Testis (tissue), 3 donors: ENCODE results near the gene CROCC2. TPM values are rescaled to one million over a fixed set of nuclear protein-coding genes. Genes with fewer than 3 reads are reported as not detected.

Experiments used
- DNase-seq: peaks from one replicate; pipeline ENCODE4 v3.0.0-alpha.2; 2019
- H3K27ac ChIP-seq, 2 donors: fragments of 200-600 bp; sonication (generic); one replicate each; pipeline ENCODE4 v1.5.1; 2019
- H3K27me3 ChIP-seq: fragments of 200-600 bp; sonication (generic); one replicate; pipeline ENCODE4 v1.5.1; 2019
- H3K36me3 ChIP-seq: fragments of 200-600 bp; sonication (generic); one replicate; pipeline ENCODE4 v1.5.1; 2017; ENCODE audit warnings: low read depth; ENCODE audit errors: missing control alignments
- H3K4me1 ChIP-seq: fragments of 200-600 bp; sonication (generic); one replicate; pipeline ENCODE4 v1.5.1; 2019
- H3K4me3 ChIP-seq, 2 donors: fragments of 200-600 bp; sonication (generic); one replicate each; pipeline ENCODE4 v1.5.1; 2017 to 2019
- H3K9me3 ChIP-seq: fragments of 200-600 bp; sonication (generic); one replicate; pipeline ENCODE4 v1.5.1; 2017
- CTCF ChIP-seq, 3 experiments: fragments of 450-650 bp in 2 of 3; fragments of 200-600 bp in 1 of 3; sonication (generic) in 1 of 3; IDR thresholded peaks; one replicate each; pipeline ENCODE4 v1.5.1; 2016 to 2019; ENCODE audit warnings: antibody characterized with exemption in 3 of 3, mild to moderate bottlenecking in 2 of 3, moderate library complexity in 1 of 3
- POLR2A ChIP-seq: fragments of 450-650 bp; IDR thresholded peaks from one replicate; pipeline ENCODE4 v1.6.1; 2017; ENCODE audit warnings: antibody characterized with exemption, mild to moderate bottlenecking, moderate library complexity
- WGBS, 2 donors: methylation state at CpG; one replicate each; pipeline ENCODE4 v1.1.5; 2018; 5-methylcytosine and 5-hydroxymethylcytosine counted together
- intact Hi-C: fragments of 100-400 bp; cut with DNase I; formaldehyde crosslinking; loops from one replicate; pipeline ENCODE4 v1.15.1; 2023; ENCODE audit warnings: low total_unique reads
- polyA plus RNA-seq: library from polyadenylated mRNA; stranded (reverse); fragments of 350-450 nt; fragmentation: Illumina TruSeq; extraction: RNeasy Lipid Tissue Mini Kit (QIAGEN cat#74804); gene quantifications from one replicate; pipeline ENCODE4 v1.2.3, GENCODE V29; 2014; ENCODE audit warnings: low read depth, low replicate concordance; ENCODE audit not compliant: insufficient read depth
- total RNA-seq, 2 donors: library from RNA; depleted of rRNA; stranded (reverse); fragments of >200 nt; gene quantifications; one replicate each; pipeline ENCODE4 v1.2.3, GENCODE V29; 2016

Gene CROCC2
- total and polyA plus RNA-seq, 3 donors from 2014 or later, result 0.43 to 0.55 (median 0.51) TPM

GRCh38 chr2:241025639-241026038, 119.5 kb downstream of the CROCC2 start:
- no peak for DNase-seq
- Histone ChIP-seq H3K36me3 (no peaks in the 10 kb centered on the region), H3K27ac (no peak overlapping the region), H3K27me3 (no peaks in the 10 kb centered on the region), H3K4me1 (no peaks in the 10 kb centered on the region), H3K9me3 (no peaks in the 10 kb centered on the region), H3K4me3 (no peak overlapping the region)
- TF ChIP-seq CTCF (IDR thresholded peaks at IDR 0.05) (no peak), POLR2A (no peak)
- 50% methylated on average over 1 of the region's 1 CpG for whole genome bisulfite sequencing, 2 donors
- intact Hi-C loops, result no loop called here

- no peak overlapping the region for H3K4me3 ChIP-seq
- TF ChIP-seq CTCF (IDR thresholded peaks at IDR 0.05) (no peak), POLR2A (no peak)
- no peaks in the 10 kb centered on the region for H3K36me3 ChIP-seq
- intact Hi-C loops, result no loop called here
- H3K27ac ChIP-seq, result no peak overlapping the region
- 70 to 84% methylated on average over 9 to 17 of the region's 17 CpGs for WGBS, 2 donors
- no peak for DNase-seq
- H3K4me1 ChIP-seq, result no peaks in the 10 kb centered on the region
- no peaks in the 10 kb centered on the region for H3K9me3 ChIP-seq
- H3K27me3 ChIP-seq, result no peaks in the 10 kb centered on the region
Observed at GRCh38 chr2:241029599-241030332, 123.6 kb downstream of the CROCC2 start.

GRCh38 chr2:241030333-241030680, 124.2 kb downstream of the CROCC2 start:
- intact Hi-C loops, result no loop called here
- no peak for DNase-seq
- Histone ChIP-seq H3K27ac (no peak overlapping the region), H3K36me3 (no peaks in the 10 kb centered on the region), H3K9me3 (no peaks in the 10 kb centered on the region), H3K4me1 (no peaks in the 10 kb centered on the region), H3K27me3 (no peaks in the 10 kb centered on the region), H3K4me3 (no peak overlapping the region)
- TF ChIP-seq POLR2A (no peak), CTCF (IDR thresholded peaks at IDR 0.05) (no peak)
- 89 to 96% methylated on average over 9 to 15 of the region's 15 CpGs for WGBS, 2 donors

GRCh38 chr2:241030883-241031282, 124.7 kb downstream of the CROCC2 start:
- no peaks in the 10 kb centered on the region for H3K36me3 ChIP-seq
- H3K27ac ChIP-seq, result no peak overlapping the region
- intact Hi-C loops, result no loop called here
- H3K4me1 ChIP-seq, result no peaks in the 10 kb centered on the region
- no peak for TF ChIP-seq CTCF (IDR thresholded peaks at IDR 0.05)
- TF ChIP-seq POLR2A, result no peak
- no peak for DNase-seq
- 92% methylated on average over 7 of the region's 7 CpGs for WGBS, 2 donors
- no peak overlapping the region for H3K4me3 ChIP-seq
- no peaks in the 10 kb centered on the region for H3K9me3 ChIP-seq
- H3K27me3 ChIP-seq, result no peaks in the 10 kb centered on the region
